Left renal cortex interstitium (tissue), 4 donors: ENCODE results near the gene SKAP2. TPM values are rescaled to one million over a fixed set of nuclear protein-coding genes. Genes with fewer than 3 reads are reported as not detected.

Source experiments
- DNase-seq, 4 donors: peaks; one replicate each; pipeline ENCODE4 v3.0.0-alpha.2; 2013; ENCODE audit warnings: low read depth in 4 of 4, low spot score in 2 of 4, missing footprints in 1 of 4
- polyA plus RNA-seq, 4 donors: library from polyadenylated mRNA; unstranded; fragments of 120-200 nt; gene quantifications; one replicate each; pipeline ENCODE4 v1.2.1, GENCODE V29; 2013; ENCODE audit not compliant: insufficient read length in 4 of 4

SKAP2 gene
- polyA plus RNA-seq, 4 donors, result 20.4 to 28.1 (median 25.6) TPM

DNA sequence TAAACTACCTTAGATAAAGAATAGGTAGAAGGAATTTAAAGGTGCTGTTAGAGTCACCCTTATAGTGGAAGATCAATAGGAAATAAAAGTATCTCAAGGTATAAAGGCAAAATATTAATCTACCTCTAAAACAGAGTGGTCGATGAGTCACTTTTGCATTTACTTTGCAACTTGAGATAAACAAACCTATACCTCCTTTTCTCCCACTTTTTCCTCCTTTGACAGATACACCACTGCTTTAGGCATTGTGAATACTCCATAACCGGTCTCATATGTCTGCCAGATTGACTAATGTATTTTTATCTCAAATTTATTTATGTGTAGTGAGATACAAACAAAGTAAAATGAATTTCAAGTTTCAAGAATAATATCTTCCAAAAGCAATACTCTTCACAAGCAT, 193.5 kb downstream of the SKAP2 start:
- DNase-seq, result no peak

DNA sequence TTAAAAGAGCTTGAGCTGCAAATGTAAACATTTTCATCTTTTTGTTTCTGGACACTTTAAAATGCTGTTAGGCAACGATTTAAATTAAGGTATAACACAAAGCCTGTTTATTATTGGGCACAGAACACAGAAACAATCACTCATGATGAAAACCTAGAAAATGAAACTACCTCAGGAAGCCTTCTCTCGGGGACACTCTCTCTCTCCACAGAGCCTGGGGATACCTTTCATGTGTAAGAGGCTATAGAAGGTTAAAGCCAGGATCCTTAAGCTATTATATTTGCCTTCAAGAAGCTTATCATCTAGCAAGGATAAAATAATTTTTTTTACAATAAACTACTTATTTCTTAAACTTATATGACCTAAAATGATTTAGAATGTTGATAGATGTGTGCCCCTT, 194.1 kb downstream of the SKAP2 start:
- no peak for DNase-seq

DNA sequence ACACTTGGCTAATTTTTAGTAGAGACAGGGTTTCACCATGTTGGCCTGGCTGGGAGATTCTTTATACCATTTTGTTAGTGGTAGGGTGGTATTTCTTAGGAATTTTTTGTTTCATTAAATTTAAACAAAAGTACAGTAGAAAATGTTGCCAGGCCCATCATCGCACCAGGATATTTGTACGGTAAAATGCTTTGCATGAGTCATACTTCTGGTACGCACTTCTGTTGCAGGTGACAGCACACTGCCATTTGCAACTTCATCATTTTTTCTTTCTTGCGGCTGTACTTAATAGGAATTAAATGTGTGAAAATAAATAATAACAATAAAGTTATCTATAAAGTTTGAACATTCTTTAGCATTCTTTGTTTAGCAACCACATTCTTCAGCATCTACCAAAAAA, 195.6 kb downstream of the SKAP2 start:
- DNase-seq, result no peak

DNA sequence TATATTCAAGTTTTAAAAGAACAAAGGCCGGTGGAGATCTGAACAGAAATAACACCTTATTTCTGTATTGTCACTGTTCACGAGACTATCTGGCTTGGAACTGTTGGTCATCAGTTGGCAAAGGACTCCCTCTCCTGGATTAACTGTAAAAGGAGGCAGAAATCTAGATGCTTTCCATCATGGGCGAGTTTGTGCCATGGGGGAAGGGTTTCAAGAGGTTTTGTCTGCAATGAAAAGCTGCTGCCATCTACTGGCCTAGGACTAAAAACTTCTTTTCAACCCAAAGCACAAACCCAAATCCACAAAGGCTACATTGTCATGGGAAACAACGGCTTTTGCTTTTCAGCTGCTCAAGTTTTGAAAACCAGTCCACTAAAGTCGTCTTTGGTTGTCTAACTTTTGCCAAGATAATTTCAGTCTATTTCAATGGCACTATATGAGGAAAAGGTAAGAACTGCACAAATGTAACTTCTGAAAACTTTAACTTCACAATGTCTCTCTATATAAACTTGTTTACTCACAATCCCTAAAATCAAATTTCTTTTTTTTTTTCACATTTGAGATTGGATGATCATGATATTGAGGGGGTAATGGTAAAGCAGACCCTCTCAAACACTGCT, 196.8 kb downstream of the SKAP2 start:
- DNase-seq, result peak; percentile 84 to 97 (median 90)

DNA sequence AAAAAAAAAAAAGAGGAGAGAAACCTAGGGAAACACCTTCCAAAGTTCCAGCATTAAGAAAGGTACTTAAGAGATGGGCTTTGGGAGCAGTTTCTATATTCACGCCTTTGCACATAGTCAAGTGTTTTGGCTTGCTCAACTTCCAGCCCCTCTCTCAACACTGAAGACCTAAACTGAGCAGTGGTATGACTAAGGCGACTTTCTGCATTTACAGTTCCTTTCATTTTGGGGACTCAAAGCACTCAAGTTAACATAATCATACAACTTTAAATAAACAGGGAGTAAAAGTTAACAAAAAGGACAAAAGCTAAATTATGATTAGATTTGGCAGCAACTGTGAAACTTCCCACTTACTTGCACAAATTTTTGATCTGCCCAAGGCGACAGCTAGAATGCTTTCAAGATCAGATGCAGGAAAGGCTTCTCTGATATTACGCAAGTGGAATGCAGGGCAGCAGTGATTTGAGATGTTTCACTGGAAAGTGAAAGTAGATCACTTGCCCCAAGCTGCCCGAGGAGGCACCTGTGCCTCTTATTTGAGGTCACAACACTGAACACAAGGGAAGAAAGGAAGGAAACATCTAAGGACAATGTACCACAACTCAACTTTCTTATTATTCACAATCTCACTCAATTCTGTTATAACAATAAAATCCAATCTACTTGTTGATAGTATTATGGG, 199.5 kb downstream of the SKAP2 start:
- no peak for DNase-seq

DNA sequence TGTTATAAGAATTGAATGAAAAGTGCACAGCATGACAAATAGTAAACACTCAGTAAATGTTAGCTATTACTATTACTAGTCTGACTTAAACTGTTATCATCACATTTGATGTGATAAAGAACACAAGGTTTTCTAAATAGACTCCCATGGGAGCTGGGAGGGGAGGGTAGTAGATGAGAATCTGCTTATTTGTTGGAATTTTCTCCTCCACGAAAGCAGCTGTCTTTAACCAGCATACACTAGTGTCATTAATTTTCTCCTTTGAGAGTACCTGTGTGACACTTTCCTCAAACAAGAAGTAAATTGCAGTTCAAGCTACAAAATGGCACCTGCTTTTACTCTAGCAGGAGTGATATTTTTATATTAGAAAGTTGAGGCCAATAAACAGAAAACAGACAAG, 200.1 kb downstream of the SKAP2 start:
- DNase-seq, result no peak

DNA sequence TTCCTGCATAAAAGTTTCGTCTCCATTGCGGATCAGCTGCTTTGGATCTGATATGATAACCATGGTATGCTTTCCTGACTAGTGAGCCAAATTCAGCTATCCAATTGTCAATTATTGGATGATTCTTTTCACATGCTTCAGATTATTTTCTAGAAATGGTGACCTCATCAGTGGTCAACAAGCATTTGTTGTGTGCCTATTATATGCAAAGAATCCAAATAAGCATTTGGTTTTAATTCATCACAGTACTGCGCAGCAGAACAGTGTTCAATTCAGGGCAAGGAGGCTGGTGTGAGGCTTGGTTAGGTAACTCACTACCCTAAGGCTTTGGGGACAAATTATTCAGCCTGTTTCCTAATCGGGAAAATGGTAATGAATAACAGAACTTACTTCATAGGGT, 200.5 kb downstream of the SKAP2 start:
- DNase-seq, result no peak

DNA sequence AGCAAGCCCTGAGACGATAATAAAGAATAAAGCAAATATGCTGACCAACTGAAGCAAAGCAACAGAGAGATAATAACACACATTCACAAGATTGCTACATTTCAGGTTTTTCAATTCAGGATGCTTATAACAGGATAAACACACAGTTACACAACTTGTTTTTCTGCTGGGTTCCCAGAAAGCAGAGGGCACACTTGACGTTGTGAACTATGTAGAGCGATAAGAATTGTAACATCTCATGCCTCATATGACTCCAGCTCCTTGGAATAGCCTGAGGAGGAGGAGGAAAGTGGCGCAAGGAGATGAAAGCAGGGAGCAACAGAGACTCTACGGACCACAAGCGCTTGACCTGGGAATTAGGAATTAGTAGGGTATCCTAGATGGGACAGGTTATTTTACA, 201.7 kb downstream of the SKAP2 start:
- no peak for DNase-seq

DNA sequence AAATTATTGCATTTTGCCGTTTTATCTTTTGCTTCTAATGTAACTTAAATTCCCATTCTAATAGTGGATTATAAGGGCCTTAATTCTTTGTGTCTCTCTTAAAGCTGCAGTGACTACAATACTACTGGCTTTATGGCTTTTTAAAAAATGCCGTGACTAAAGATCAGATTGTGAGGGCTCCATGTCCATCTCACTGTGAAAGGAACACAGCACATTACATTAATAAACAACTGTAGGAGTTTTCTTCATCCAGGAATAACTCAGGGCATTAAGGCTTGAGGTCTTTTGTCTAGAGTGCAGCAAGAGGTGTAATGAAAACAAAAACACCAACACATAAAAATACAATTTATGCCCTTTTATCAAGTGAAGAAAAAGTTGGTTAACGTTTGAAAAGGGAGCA, 205.3 kb downstream of the SKAP2 start:
- no peak for DNase-seq

DNA sequence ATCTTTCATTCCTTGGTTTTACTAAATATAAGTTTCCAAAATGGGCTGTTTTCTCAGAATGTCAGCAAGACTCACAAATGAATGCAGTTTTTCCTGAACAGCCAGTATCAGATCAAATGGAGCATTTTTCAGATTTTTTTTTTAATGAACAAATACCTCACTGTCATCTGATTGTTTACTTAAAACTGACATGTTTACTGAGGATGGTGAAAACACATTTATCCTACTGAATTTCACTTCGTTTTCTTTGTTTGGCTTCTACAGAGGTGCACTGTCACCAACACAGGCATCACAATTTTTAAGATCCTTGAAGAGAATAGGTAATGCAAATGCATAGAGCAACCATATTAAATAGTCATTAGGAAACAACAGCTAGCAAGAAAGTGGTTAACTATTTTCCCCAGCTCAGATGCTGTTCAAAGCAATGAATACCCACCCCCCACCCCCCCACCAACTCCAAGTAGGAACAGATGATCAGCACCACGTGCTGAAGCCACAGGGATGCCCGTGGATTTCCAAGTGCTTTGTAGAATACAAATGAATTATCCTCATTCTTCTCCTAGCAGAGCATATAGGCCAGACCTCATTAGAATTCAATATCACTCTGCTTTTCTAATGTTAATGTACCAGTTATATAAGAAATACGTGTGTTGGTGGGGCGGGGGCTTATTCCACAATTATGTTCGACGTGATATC, 205.9 kb downstream of the SKAP2 start:
- DNase-seq, result no peak

DNA sequence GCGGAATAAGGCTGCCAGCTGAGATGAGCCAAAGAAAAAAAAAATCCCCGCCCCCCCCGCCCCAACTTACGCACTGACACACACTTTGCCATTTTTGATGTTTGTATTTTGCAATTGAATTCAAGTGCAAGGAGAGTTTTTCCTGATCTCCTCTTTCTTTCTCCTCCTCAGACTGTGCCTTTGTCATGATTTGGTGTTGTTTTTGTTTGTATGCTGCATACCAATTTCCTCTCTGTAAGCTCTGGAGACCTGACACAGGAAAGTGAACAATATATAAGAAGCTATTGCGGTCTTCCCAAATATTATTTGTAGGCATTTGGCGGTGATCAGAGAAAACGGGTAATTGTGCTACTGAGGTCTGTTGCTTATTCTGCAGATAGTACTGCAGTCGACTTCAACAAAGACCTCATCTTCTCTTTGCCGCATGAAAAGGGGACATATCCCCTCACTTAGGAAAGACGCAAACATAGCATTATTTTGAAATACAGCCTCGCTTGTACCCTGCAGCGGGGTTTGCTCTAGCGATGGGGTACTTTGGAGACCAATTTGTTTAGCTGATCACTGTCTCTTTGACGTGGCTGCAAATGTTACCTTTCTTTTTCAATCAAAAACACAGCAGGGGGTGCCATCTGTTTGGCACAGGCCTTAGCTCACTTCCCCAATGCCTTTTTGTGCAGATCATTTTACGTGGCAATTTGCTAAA, 206.6 kb downstream of the SKAP2 start:
- DNase-seq, result no peak

DNA sequence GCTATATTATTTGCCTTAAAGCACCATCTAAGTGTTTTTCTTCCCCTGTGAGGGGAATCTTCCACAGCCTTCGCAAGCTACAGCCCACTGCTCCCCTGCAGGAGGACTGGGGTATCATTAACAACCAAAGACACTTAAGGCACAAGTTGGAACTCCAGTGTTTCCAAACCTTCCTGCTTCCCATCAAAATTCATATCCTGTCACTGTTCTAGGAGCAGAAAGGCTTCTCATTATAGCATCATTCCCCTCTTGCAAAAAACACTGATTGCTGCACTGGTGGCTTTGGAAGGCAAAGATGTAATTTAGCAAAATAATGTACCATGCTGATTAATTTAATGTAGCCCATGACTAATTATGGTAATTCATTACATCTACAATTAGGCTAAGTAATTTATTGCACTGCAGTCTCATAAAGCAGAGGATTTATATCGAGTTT, 207.2 kb downstream of the SKAP2 start:
- DNase-seq, result no peak

DNA sequence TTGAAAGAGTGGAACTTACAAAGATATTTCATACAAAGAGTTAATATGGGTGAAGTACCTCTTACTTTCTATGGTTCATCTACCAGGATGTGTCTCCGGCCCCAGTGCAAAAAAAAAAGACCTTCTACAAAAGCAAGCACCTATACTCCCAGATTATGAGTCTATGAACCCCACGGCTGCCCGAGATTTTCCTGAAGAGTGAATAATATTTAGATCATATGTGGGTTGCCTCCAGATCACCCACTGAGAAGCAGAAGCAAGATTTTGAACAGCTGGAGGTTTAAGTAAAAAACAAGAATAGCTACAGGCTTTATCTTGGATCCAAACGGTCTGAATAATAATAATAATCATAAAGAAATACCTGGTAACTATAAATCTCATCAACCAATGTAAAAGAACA, 207.7 kb downstream of the SKAP2 start:
- DNase-seq, result no peak

DNA sequence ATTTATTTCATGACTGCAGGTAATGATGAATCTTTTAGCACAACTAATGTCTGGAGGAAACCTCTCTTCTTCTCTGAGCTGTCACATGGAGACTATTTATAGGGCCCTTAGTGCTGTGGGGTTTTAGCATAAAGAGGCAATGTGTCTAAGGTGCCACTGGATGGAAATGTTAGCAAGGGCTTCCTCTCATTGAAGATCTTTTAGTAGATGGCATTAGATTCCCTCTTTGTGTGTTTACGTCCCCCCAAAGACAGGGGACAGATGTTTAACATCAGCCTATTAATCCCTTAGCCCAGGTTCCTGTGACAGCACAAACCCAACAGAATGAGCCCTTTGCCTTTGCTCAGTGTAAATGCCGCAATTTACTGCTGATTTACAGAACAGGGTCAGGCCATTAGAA, 208.6 kb downstream of the SKAP2 start:
- DNase-seq, result no peak

DNA sequence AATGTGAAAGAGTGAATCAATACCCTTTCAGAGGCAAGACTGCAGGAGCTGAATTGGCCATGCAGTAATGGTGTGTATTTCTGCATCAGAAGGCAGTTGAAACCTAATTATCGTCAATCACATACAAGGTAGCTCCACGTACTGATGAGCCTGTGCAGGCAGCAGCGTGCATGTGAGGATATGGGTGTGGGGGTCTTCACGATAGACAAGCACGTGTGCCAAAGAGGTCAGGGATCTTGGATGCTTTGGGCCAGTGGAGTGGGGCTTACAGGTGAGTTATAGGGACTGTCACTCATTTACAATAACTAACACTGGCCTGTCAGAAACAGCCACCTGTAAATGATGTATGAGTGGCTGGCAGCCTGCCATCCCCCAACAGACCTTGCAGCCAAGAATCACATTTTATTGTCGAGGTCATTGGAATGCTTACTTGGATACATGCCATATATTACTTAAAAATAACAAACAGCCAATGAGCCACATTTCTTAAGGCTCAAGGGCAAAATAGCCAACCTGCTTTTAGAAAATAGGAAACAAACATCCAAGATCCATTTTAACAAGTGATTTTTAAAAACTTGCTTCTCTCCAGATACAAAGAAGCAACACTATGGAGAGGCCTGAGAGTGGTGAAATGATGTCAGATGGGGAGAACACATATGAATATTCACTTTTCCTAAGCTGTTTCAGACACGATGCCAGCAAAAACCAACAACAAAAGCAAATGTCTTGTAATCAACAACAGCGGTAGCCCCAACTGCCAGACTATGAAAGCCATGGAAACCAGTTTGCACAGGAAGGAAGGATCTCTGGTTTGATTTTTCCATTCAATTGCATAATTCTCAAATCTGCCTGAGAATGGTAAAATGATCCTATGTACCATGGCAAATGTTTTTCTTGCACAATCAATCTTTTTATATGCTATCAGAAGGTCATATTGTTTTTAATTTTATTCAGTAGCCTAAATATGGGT, 210.7 kb downstream of the SKAP2 start:
- DNase-seq, result no peak

DNA sequence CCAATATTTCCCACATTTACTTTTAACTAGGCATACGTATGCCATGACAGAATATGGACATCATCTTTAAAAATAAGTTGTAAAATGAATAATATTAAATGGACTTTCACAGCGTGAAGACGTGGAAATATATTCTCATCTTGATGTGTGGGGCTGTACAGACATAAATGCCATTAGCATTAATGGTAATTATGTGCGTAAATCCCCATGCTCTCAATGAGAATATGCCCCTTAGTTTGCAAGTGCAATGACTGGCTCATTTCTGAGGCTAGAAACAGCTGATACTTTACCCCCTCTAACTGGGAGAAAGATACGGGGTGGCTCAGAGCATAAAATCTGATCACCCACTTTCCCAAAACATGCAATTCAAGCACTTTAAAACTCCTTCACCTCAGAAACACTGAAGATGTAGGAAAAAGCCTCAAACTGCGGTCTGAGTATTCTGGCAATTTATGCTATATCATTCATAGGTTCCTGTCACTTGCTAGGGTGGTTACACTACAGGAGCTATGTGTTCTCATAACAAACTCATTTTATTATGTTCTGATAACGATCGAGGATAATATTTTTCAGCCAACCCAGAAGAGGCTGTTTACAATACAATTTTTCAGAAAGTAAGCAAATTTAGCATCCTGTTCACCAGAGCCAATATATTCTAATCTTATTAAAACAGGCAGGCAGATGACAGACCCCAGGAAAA, 211.8 kb downstream of the SKAP2 start:
- no peak for DNase-seq

DNA sequence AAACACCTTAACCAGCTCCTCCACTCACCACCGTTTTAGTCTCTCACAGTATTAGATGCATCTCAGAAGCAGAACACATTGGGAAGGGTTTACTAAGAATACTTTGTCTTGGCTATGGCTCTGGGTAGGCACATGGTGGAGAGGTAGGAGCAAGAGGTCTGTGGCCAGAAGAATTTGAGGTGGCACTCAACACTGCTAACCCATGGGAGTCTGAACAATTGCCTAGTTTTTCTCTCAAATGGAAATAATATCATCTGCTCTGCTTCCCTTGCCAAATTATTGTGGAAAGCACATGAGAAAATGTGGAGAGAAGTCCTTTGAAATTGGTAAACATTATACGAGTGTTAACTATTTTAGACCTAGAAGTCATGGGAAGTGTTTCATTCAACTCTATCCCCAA, 214.3 kb downstream of the SKAP2 start:
- DNase-seq, result no peak

DNA sequence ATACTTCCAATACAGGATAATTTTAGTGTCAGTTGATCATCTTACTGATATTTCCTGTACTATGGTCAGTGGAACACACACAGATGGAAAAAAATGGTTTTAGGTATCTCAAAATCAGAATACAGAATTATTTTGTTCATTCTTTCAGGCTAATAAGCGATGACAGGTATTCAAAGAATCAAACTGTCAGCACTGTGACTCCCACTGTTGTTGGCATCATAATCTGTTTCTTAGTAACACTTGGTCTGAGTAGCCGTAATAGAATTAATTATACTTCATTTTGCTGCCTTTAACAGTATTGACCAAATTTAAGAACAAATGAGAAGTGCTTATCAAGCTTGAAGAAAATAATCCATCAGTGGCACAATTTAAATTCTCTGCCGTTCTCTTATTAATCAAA, 215.0 kb downstream of the SKAP2 start:
- DNase-seq, result no peak

DNA sequence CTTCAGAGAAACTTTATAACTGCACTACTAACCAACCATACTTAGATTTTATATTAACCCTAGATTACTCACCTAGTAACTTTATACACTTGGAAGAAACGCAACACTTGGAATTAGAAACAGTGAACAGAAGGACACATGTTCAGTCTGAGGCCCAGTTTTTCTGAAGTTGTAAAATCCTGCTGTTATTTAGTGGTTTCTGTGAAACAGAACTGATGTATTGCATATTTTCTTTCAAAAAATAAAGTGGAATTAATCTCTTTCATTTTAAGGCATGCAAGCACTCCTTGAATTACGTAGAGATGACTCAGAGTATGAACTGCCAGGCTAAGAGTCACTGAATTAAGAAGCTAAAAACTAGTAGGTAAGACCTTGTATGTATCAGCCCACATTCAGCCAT, 215.8 kb downstream of the SKAP2 start:
- no peak for DNase-seq
